Panc1 (cell line): ENCODE results near the gene CASP14. TPM values are rescaled to one million over a fixed set of nuclear protein-coding genes. Genes with fewer than 3 reads are reported as not detected.

Experiments
- ATAC-seq: fragments of 200-7000 bp; cut with Tn5 transposase; 2 replicates; pipeline ENCODE4 v1.9.1; 2020; ENCODE audit warnings: mild to moderate bottlenecking, moderate library complexity
- BruUV-seq: library from RNA; stranded (reverse); fragments of 400-500 nt; replicated peaks from 2 replicates; lab custom pipeline; 2021; lab: Mats Ljungman, UMichigan
- CTCF ChIA-PET: fragments of 300-600 bp; sonication (Branson Sonifier 250); formaldehyde crosslinking; loops from one replicate; lab custom pipeline; 2022; ENCODE audit warnings: antibody characterized with exemption; lab: Charles Lee
- POLR2A ChIA-PET: fragments of 300-600 bp; sonication (Branson Sonifier 250); formaldehyde crosslinking; loops from one replicate; lab custom pipeline; 2022; ENCODE audit warnings: antibody characterized with exemption; lab: Charles Lee
- DNase-seq: peaks from one replicate; pipeline ENCODE4 v3.0.0-alpha.2; 2010; ENCODE audit warnings: low read depth, low spot score
- H3K27ac ChIP-seq: 2 replicates; pipeline ENCODE4 v1.5.1; 2011; ENCODE audit warnings: mild to moderate bottlenecking, low read length, inconsistent platforms
- H3K27me3 ChIP-seq: fragments of 200-500 bp; sonication (Bioruptor generic); 2 replicates; pipeline ENCODE4 v1.6.0; 2014; ENCODE audit warnings: low read length, inconsistent platforms; ENCODE audit not compliant: control insufficient read depth, insufficient read depth
- H3K36me3 ChIP-seq: fragments of 200-500 bp; sonication (Bioruptor generic); 2 replicates; pipeline ENCODE4 v1.5.1; 2014; ENCODE audit warnings: inconsistent platforms, mild to moderate bottlenecking, low read length, moderate library complexity; ENCODE audit not compliant: control insufficient read depth, insufficient read depth
- H3K4me1 ChIP-seq: 2 replicates; pipeline ENCODE4 v1.5.1; 2011; ENCODE audit warnings: inconsistent platforms, mild to moderate bottlenecking, low read length, moderate library complexity; ENCODE audit not compliant: control insufficient read depth, insufficient read depth
- H3K4me3 ChIP-seq, 2 experiments: 2 replicates each; pipeline ENCODE4 v1.5.1; 2011 to 2012; ENCODE audit warnings: low read depth in 2 of 2, low read length in 2 of 2, mild to moderate bottlenecking in 2 of 2, inconsistent platforms in 1 of 2, moderate library complexity in 1 of 2
- H3K9me3 ChIP-seq: fragments of 200-500 bp; sonication (Bioruptor generic); 2 replicates; pipeline ENCODE4 v1.5.1; 2014; ENCODE audit warnings: low read depth, mild to moderate bottlenecking, inconsistent platforms, low read length, moderate library complexity; ENCODE audit not compliant: control insufficient read depth, insufficient read depth
- CTCF ChIP-seq: fragments of 450-650 bp; IDR thresholded peaks from 2 replicates; pipeline ENCODE4 v1.5.1; 2017; ENCODE audit warnings: mild to moderate bottlenecking
- POLR2AphosphoS5 ChIP-seq: IDR thresholded peaks from 2 replicates; pipeline ENCODE4 v1.6.1; 2012; ENCODE audit warnings: mild to moderate bottlenecking, low read depth, low read length, moderate library complexity
- SIN3A ChIP-seq: IDR thresholded peaks from 2 replicates; pipeline ENCODE4 v1.6.1; 2012; ENCODE audit warnings: low read depth, mild to moderate bottlenecking, low read length, moderate library complexity, borderline replicate concordance; ENCODE audit not compliant: insufficient read depth
- TCF7L2 ChIP-seq: IDR thresholded peaks from 2 replicates; pipeline ENCODE4 v1.6.1; 2011; ENCODE audit warnings: mild to moderate bottlenecking, low read depth, low read length, inconsistent platforms
- in situ Hi-C: cut with HindIII; loops from 2 replicates; pipeline ENCODE4 v1.10.0; 2016; ENCODE audit warnings: low sequenced_read_pairs, low pct_unique_long_range_greater_than_20kb
- intact Hi-C: fragments of 100-400 bp; cut with micrococcal nuclease; formaldehyde crosslinking; loops from one replicate; pipeline ENCODE4 v1.10.0; 2022; ENCODE audit not compliant: unreplicated experiment
- total RNA-seq: library from RNA; stranded (reverse); gene quantifications from one replicate; pipeline ENCODE4 v1.2.1, GENCODE V29; 2021; ENCODE audit not compliant: unreplicated experiment
- TF ChIP-seq, protein P1 (sequence below), 2 experiments: IDR thresholded peaks; 2 replicates each; pipeline ENCODE4 v1.6.1; 2011 to 2012; ENCODE audit warnings: low read depth in 2 of 2, control low read depth in 1 of 2, low read length in 1 of 2, mild to moderate bottlenecking in 1 of 2, moderate library complexity in 1 of 2; ENCODE audit not compliant: insufficient read depth in 1 of 2

The CASP14 gene
- total RNA-seq, 1 experiment from 2014 or later = not detected

DNA sequence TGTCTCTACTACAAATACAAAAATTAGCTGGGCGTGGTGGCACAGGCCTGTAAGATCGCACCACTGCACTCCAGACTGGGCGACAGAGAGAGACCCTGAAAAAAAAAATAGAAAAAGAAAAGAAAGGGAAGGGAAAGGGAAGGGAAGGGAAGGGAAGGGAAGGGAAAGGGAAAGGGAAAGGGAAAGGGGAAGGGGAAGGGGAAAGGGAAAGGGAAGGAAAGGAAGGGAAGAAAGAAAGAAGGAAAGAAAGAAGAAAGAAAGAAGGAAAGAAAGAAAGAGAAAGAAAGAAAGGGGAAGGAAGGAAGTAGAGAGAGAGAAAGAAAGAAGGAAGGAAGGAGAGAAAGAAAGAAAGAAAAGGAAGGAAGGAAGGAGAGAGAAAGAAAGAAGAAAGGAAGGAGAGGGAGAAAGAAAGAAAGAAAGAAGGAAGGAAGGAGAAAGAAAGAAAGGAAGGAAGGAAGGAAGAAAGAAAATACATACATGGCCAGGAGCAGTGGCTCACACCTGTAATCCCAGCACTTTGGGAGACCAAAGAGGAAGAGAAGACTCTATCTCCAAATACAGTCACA lies 49.8 kb downstream of the CASP14 start:
- TF ChIP-seq POLR2AphosphoS5 (no peak), SIN3A (no peak), TCF7L2 (no peak), CTCF (no peak)
- TF ChIP-seq, protein P1, sequence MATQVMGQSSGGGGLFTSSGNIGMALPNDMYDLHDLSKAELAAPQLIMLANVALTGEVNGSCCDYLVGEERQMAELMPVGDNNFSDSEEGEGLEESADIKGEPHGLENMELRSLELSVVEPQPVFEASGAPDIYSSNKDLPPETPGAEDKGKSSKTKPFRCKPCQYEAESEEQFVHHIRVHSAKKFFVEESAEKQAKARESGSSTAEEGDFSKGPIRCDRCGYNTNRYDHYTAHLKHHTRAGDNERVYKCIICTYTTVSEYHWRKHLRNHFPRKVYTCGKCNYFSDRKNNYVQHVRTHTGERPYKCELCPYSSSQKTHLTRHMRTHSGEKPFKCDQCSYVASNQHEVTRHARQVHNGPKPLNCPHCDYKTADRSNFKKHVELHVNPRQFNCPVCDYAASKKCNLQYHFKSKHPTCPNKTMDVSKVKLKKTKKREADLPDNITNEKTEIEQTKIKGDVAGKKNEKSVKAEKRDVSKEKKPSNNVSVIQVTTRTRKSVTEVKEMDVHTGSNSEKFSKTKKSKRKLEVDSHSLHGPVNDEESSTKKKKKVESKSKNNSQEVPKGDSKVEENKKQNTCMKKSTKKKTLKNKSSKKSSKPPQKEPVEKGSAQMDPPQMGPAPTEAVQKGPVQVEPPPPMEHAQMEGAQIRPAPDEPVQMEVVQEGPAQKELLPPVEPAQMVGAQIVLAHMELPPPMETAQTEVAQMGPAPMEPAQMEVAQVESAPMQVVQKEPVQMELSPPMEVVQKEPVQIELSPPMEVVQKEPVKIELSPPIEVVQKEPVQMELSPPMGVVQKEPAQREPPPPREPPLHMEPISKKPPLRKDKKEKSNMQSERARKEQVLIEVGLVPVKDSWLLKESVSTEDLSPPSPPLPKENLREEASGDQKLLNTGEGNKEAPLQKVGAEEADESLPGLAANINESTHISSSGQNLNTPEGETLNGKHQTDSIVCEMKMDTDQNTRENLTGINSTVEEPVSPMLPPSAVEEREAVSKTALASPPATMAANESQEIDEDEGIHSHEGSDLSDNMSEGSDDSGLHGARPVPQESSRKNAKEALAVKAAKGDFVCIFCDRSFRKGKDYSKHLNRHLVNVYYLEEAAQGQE (IDR thresholded peaks at IDR 0.05; ENCODE audit: insufficient read depth in 1 of 2, low read depth in 2 of 2, low read length in 1 of 2) = no peak

GRCh38 chr19:15101479-15102082 lies 52.3 kb downstream of the CASP14 start:
- in situ Hi-C loops = no loop called here
- DNase-seq = peak; percentile 30
- H3K4me3 ChIP-seq = no peak overlapping the region
- H3K9me3 ChIP-seq = peaks cover 4% of the 10 kb centered on the region; the same call in 1 of the 2 replicates
- H3K27ac ChIP-seq = no peak overlapping the region
- peak; percentile 69 for ATAC-seq
- H3K4me1 ChIP-seq = peaks cover 4% of the 10 kb centered on the region; the same call in 1 of the 2 replicates
- BruUV-seq = no TSS peak
- H3K36me3 ChIP-seq = no peaks in the 10 kb centered on the region
- TF ChIP-seq POLR2AphosphoS5 (no peak), SIN3A (no peak), TCF7L2 (no peak), CTCF (peak; percentile 78)
- TF ChIP-seq, protein P1 (IDR thresholded peaks at IDR 0.05; ENCODE audit: insufficient read depth in 1 of 2, low read depth in 2 of 2, low read length in 1 of 2) = no peak
- no peaks in the 10 kb centered on the region for H3K27me3 ChIP-seq
- POLR2A ChIA-PET = no interaction called here
- CTCF ChIA-PET = interaction anchor here (0.5 to 1.1 kb wide), 8 partner anchors 10 to 435 kb away, joined by 3 to 12 read pairs (median 4); no protein-coding TSS in a partner anchor
- intact Hi-C loops = no loop called here

More for the DNA sequence above, 49.8 kb downstream of the CASP14 start:
- no peak overlapping the region for H3K4me3 ChIP-seq
- ATAC-seq (no peak), DNase-seq (no peak)
- CTCF ChIA-PET = interaction anchor here (0.6 to 1.2 kb wide), 2 partner anchors 9 to 62 kb away, joined by 3 to 4 read pairs; no protein-coding TSS in a partner anchor
- no peaks in the 10 kb centered on the region for H3K27me3 ChIP-seq
- in situ Hi-C loops (no loop called here), intact Hi-C loops (no loop called here)
- POLR2A ChIA-PET = no interaction called here
- BruUV-seq = no TSS peak
- no peak overlapping the region for H3K27ac ChIP-seq
- H3K9me3 ChIP-seq = peaks cover 4% of the 10 kb centered on the region; the same call in 1 of the 2 replicates
- H3K36me3 ChIP-seq = no peaks in the 10 kb centered on the region
- no peaks in the 10 kb centered on the region for H3K4me1 ChIP-seq
